GM12878 (cell line): ENCODE measurements around the gene PIK3R4.

ENCODE experiments used
- CTCF ChIP-seq, 3 experiments: IDR thresholded peaks in 2 of 3; conservative IDR thresholded peaks in 1 of 3; 2 replicates each; pipeline ENCODE4 v1.5.1; 2011; ENCODE audit warnings: low read depth in 3 of 3, low read length in 3 of 3, mild to moderate bottlenecking in 3 of 3, control low read depth in 2 of 3, moderate library complexity in 2 of 3, inconsistent platforms in 1 of 3, mixed read lengths in 1 of 3; ENCODE audit not compliant: control insufficient read depth in 2 of 3, insufficient read depth in 1 of 3; ENCODE audit errors: extremely low read depth in 1 of 3
- EZH2 ChIP-seq: IDR thresholded peaks from 2 replicates; pipeline ENCODE4 v1.6.1; 2012; ENCODE audit warnings: low read depth, mild to moderate bottlenecking, control low read depth, inconsistent platforms, low read length, borderline replicate concordance; ENCODE audit not compliant: control insufficient read depth
- RCOR1 ChIP-seq: conservative IDR thresholded peaks from 2 replicates; pipeline ENCODE4 v1.6.1; 2012; ENCODE audit warnings: low read depth, low read length, improper control_type of control experiment
- TAF1 ChIP-seq: IDR thresholded peaks from 2 replicates; pipeline ENCODE4 v1.6.1; 2011; ENCODE audit warnings: mild to moderate bottlenecking, low read depth, low read length, borderline replicate concordance

GRCh38 chr3:130677343-130677742 lies 69.3 kb downstream of the PIK3R4 start:
- TF ChIP-seq CTCF (IDR thresholded peaks at IDR 0.05 in 2 of 3, conservative IDR thresholded peaks at IDR 0.05 in 1 of 3; ENCODE audit: control insufficient read depth in 2 of 3, extremely low read depth in 1 of 3, insufficient read depth in 1 of 3, low read depth in 3 of 3, low read length in 3 of 3) (no peak), RCOR1 (no peak), EZH2 (no peak), TAF1 (no peak)
